Smooth muscle cell of bladder (primary cell): ENCODE data around the gene DXO. TPM values are rescaled to one million over a fixed set of nuclear protein-coding genes. Genes with fewer than 3 reads are reported as not detected.

Experiments
- total RNA-seq: library from RNA; depleted of rRNA; stranded (reverse); fragments of >200 nt; gene quantifications from 2 replicates; pipeline ENCODE4 v1.2.3, GENCODE V29; 2014

The DXO gene
- 11.4 and 12.5 TPM in 2 replicates for total RNA-seq

GRCh38 chr6:31971993-31972708, at the start of gene DXO:
TSS of gene DXO (minus strand) at chr6:31972138. CDS start at chr6:31971675, 463 bp downstream.

GRCh38 chr6:32014547-32014946, 42.6 kb upstream of the DXO start, which contains the start of gene C4B:
TSS of gene C4B (plus strand) at chr6:32014795. CDS start at chr6:32014846, 51 bp downstream.

DNA sequence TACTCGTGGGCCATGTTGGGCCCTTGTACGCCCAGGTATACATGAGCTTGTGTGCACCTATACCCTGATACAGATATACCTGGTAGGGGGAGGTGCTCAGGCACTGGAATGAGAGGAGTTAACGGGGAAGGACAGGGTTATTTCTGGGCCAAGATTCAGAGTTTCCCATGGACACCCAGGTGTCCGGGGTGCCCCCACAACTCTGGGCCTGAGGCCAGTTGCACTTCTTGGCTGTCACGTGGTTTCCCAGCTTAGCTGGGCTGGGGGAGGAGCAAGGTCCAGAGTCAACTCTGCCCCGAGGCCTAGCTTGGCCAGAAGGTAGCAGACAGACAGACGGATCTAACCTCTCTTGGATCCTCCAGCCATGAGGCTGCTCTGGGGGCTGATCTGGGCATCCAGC, 9.8 kb upstream of the DXO start, which contains the start of gene C4A:
Gene C4A (plus strand): TSS at position 314 of the 400 bp plus-strand sequence. CDS start 51 bp downstream, at position 365.

DNA sequence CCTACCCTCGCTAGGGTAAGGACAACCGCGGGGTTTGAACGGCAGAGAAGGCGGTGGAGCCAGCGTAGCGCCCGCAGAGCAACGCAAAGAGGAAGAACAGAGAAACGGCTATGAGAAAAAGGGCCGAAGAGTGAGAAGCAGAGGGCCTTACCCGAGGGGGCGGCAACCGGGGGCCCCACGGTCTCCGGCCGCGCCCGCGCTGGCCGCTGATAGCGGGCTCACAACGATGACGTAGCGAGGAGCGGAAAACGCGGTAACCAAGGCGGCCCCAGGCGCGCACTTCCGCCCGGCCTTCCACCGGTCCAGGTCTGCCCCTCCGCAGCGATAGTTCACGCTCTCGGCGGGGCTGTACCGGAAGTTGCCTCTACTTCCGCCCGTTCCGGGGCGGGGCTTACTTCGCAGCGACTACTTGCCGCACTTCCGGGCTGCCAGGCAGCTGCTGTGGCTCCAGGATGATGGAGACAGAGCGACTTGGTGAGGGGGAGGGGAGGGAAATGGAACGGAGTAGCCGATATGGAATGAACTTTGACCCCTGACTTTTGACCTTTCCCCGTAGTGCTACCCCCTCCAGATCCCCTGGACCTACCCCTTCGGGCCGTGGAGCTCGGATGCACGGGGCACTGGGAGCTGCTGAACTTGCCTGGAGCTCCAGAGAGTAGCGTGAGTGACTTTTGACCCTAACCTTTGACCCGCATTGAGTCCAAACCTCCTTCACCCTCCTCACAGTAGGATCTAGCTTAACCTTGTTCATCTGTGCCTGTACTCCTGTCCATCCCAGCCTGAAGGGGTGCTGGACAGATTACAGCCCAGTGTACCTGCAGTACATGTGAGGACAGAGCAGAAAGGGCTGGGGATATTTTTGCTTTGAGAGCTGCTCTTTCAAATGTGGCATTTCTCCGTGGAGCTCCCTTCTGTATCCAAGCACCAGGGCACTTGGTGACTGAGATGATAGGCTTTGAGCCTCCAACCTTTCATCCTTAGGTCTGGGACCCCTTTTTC, 12.9 kb downstream of the DXO start, which contains the start of the genes NELFE and SKIC2:
Gene NELFE (minus strand): TSS at position 231 of the 999 bp plus-strand sequence. CDS start 525 bp downstream, outside the sequence.
Gene SKIC2 (plus strand): TSS at position 435 of the 999 bp plus-strand sequence. CDS start 18 bp downstream, at position 453.

GRCh38 chr6:31945507-31946369, 26.2 kb downstream of the DXO start, which contains the start of gene CFB:
TSS of gene CFB (plus strand) at chr6:31946095. CDS start at chr6:31946222, 127 bp downstream.

DNA sequence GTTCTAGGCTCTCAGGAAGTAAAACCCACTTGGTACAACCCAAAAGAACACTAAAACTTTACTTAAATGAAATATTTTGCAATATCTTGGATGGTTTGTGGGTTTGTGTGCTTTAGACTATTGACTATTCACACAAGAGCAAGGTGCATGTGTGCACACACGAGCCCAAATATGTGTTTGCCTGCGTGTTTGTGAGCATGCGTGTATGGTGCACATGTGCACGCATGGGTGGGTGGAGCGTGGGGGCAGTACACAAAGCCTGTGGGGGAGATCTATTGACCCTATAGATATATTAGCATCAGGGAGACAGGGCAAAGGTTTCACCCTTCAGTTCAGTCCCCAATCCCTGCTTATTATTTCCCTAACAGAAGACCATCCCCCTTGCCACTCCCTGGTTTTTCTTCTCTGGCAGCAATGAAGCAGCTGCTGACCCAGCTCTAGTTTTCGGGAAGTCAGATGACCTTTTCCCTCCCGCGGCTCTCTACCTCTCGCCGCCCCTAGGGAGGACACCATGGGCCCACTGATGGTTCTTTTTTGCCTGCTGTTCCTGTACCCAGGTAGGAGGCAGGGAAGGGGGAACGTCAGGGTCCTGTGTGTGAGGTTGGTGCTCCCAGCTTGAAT, 44.6 kb downstream of the DXO start, which contains the start of gene C2:
Gene C2 (plus strand): TSS at position 476 of the 621 bp plus-strand sequence. CDS start 36 bp downstream, at position 512.

Other genes with a start within 250 kb of the DXO start
- gene MPIG6B, start 248.8 kb downstream of the DXO start, total RNA-seq: not detected in 2 replicates
- 74.1 and 102 TPM in 2 replicates for gene DDAH2, start 242.8 kb downstream of the DXO start, total RNA-seq
- 529 and 547 TPM in 2 replicates for gene CLIC1, start 235.6 kb downstream of the DXO start, total RNA-seq
- 3.2 and 3.3 TPM in 2 replicates for gene MSH5, start 232.1 kb downstream of the DXO start, total RNA-seq
- 0.28 TPM in 2 replicates for gene SAPCD1, start 209.5 kb downstream of the DXO start, total RNA-seq
- 0.14 and 0.28 TPM in 2 replicates for gene VWA7, start 194.8 kb downstream of the DXO start, total RNA-seq
- 36.0 and 38.7 TPM in 2 replicates for gene VARS1, start 176.4 kb downstream of the DXO start, total RNA-seq
- 22.3 and 27.3 TPM in 2 replicates for gene LSM2, start 165.2 kb downstream of the DXO start, total RNA-seq
- 1.7 and 1.9 TPM in 2 replicates for gene HSPA1L, start 156.9 kb downstream of the DXO start, total RNA-seq
- 63.6 and 87.8 TPM in 2 replicates for gene HSPA1A, start 156.6 kb downstream of the DXO start, total RNA-seq
- gene HSPA1B, start 144.4 kb downstream of the DXO start, total RNA-seq: 113 and 131 TPM in 2 replicates
- 88.7 and 119 TPM in 2 replicates for gene NEU1, start 109.3 kb downstream of the DXO start, total RNA-seq
- not detected in 2 replicates for gene SLC44A4, start 93.1 kb downstream of the DXO start, total RNA-seq
- 48.6 and 68.9 TPM in 2 replicates for gene EHMT2, start 74.4 kb downstream of the DXO start, total RNA-seq
- gene ZBTB12, start 70.1 kb downstream of the DXO start, total RNA-seq: 3.8 and 7.2 TPM in 2 replicates
- gene C2, start 44.4 kb downstream of the DXO start, total RNA-seq: 5.4 and 8.4 TPM in 2 replicates
- gene CFB, start 26.0 kb downstream of the DXO start, total RNA-seq: 46.1 and 61.2 TPM in 2 replicates
- 87.3 and 111 TPM in 2 replicates for gene NELFE, start 13.2 kb downstream of the DXO start, total RNA-seq
- 54.3 and 84.7 TPM in 2 replicates for gene SKIC2, start 13.0 kb downstream of the DXO start, total RNA-seq
- gene C4A, start 9.9 kb upstream of the DXO start, total RNA-seq: 7.3 and 11.3 TPM in 2 replicates
- gene C4B, start 42.7 kb upstream of the DXO start, total RNA-seq: 5.5 and 9.3 TPM in 2 replicates
- not detected in 2 replicates for gene CYP21A2, start 66.3 kb upstream of the DXO start, total RNA-seq
- gene TNXB, start 137.2 kb upstream of the DXO start, total RNA-seq: 91.2 and 144 TPM in 2 replicates
- 10.8 and 11.6 TPM in 2 replicates for gene ATF6B, start 156.1 kb upstream of the DXO start, total RNA-seq
- 5.3 and 5.8 TPM in 2 replicates for gene FKBPL, start 158.2 kb upstream of the DXO start, total RNA-seq
- gene PRRT1, start 179.8 kb upstream of the DXO start, total RNA-seq: 0.14 and 0.18 TPM in 2 replicates
- 50.2 and 67.4 TPM in 2 replicates for gene PPT2, start 182.0 kb upstream of the DXO start, total RNA-seq
- gene EGFL8, start 192.5 kb upstream of the DXO start, total RNA-seq: 0.57 and 1.2 TPM in 2 replicates
- gene AGPAT1, start 203.9 kb upstream of the DXO start, total RNA-seq: 20.9 and 29.5 TPM in 2 replicates
- gene RNF5, start 206.3 kb upstream of the DXO start, total RNA-seq: 15.9 and 20.3 TPM in 2 replicates
- 0.14 and 0.37 TPM in 2 replicates for gene AGER, start 212.1 kb upstream of the DXO start, total RNA-seq
- 19.2 and 24.8 TPM in 2 replicates for gene PBX2, start 218.1 kb upstream of the DXO start, total RNA-seq
- gene GPSM3, start 220.5 kb upstream of the DXO start, total RNA-seq: 0.74 and 0.85 TPM in 2 replicates